Fibroblast of lung (primary cell): ENCODE measurements around the gene TMEM236. TPM values are rescaled to one million over a fixed set of nuclear protein-coding genes. Genes with fewer than 3 reads are reported as not detected.

Source experiments
- DNase-seq, 2 donors: peaks; one replicate each; pipeline versions ENCODE4 v3.0.0 to v3.0.0-alpha.2; 2010; ENCODE audit warnings: low read depth in 2 of 2
- H2AFZ ChIP-seq: 2 replicates; pipeline ENCODE4 v1.5.1; 2012; ENCODE audit warnings: low read length, control low read depth, inconsistent platforms
- H3K27ac ChIP-seq: 2 replicates; pipeline ENCODE4 v1.5.1; 2011; ENCODE audit warnings: low read length, control low read depth; ENCODE audit not compliant: insufficient read depth
- H3K27me3 ChIP-seq: 2 replicates; pipeline ENCODE4 v1.5.1; 2011; ENCODE audit warnings: mild to moderate bottlenecking, low read length; ENCODE audit not compliant: control insufficient read depth, insufficient read depth
- H3K36me3 ChIP-seq: 2 replicates; pipeline ENCODE4 v1.5.1; 2011; ENCODE audit warnings: low read length; ENCODE audit not compliant: control insufficient read depth, insufficient read depth
- H3K4me1 ChIP-seq: 2 replicates; pipeline ENCODE4 v1.5.1; 2011; ENCODE audit warnings: low read length; ENCODE audit not compliant: control insufficient read depth, insufficient read depth; ENCODE audit errors: extremely low read depth
- H3K4me2 ChIP-seq: 2 replicates; pipeline ENCODE4 v1.5.1; 2011; ENCODE audit warnings: low read length, control low read depth; ENCODE audit not compliant: insufficient read depth; ENCODE audit errors: extremely low read depth
- H3K4me3 ChIP-seq, 4 experiments: fragments of 200-600 bp in 1 of 4; sonication (generic) in 1 of 4; replicated peaks in 1 of 4; 2 replicates each; pipeline ENCODE4 v1.5.1; 2011 to 2016; ENCODE audit warnings: low read length in 4 of 4, low read depth in 3 of 4, mild to moderate bottlenecking in 3 of 4, control low read depth in 2 of 4, inconsistent platforms in 1 of 4, mixed read lengths in 1 of 4; ENCODE audit not compliant: insufficient read depth in 1 of 4; ENCODE audit errors: control extremely low read depth in 1 of 4
- H3K79me2 ChIP-seq: 2 replicates; pipeline ENCODE4 v1.5.1; 2012; ENCODE audit warnings: mild to moderate bottlenecking, low read length, inconsistent platforms; ENCODE audit not compliant: control insufficient read depth, insufficient read depth
- H3K9ac ChIP-seq: 2 replicates; pipeline ENCODE4 v1.5.1; 2011; ENCODE audit warnings: mild to moderate bottlenecking, low read length, control low read depth; ENCODE audit not compliant: insufficient read depth
- H3K9me3 ChIP-seq: 2 replicates; pipeline ENCODE4 v1.5.1; 2012; ENCODE audit warnings: low read depth, low read length; ENCODE audit not compliant: control insufficient read depth, insufficient read depth
- H4K20me1 ChIP-seq: 2 replicates; pipeline ENCODE4 v1.5.1; 2011; ENCODE audit warnings: low read length; ENCODE audit not compliant: control insufficient read depth, insufficient read depth; ENCODE audit errors: extremely low read depth
- CTCF ChIP-seq, 2 donors: IDR thresholded peaks in 1 of 2; conservative IDR thresholded peaks in 1 of 2; 1 replicate in 1 of 2; 2 replicates in 1 of 2; pipeline ENCODE4 v1.5.1; 2011 to 2012; ENCODE audit warnings: low read length in 2 of 2, control low read depth in 1 of 2, inconsistent platforms in 1 of 2, low read depth in 1 of 2, mild to moderate bottlenecking in 1 of 2
- EZH2 ChIP-seq: IDR thresholded peaks from 2 replicates; pipeline ENCODE4 v1.5.1; 2012; ENCODE audit warnings: low read length, control low read depth, mild to moderate bottlenecking; ENCODE audit errors: missing control alignments
- polyA plus RNA-seq, 2 donors: library from polyadenylated mRNA; depleted of rRNA in 1 of 2; stranded (reverse) in 1 of 2; unstranded in 1 of 2; fragments of >200 nt; gene quantifications; 2 replicates each; pipeline ENCODE4 v1.2.1, GENCODE V29; 2011 to 2012; ENCODE audit warnings: missing spikeins in 1 of 2
- total RNA-seq: library from RNA; depleted of rRNA; stranded (reverse); fragments of >200 nt; gene quantifications from 2 replicates; pipeline ENCODE4 v1.2.1, GENCODE V29; 2014

The TMEM236 gene
- total and polyA plus RNA-seq, 2 donors (not counting 1 experiment from before 2014, with no cell fraction given): 0.03 to 0.17 TPM

GRCh38 chr10:17756557-17757217 lies 4.7 kb downstream of the TMEM236 start:
- no peaks in the 10 kb centered on the region for H3K9me3 ChIP-seq
- DNase-seq: no peak
- H3K79me2 ChIP-seq: no peaks in the 10 kb centered on the region
- no peak overlapping the region for H3K4me3 ChIP-seq
- H3K27ac ChIP-seq: no peak overlapping the region
- H3K27me3 ChIP-seq: no peaks in the 10 kb centered on the region
- H4K20me1 ChIP-seq: no peaks in the 10 kb centered on the region
- H3K4me2 ChIP-seq: no peak overlapping the region
- no peaks in the 10 kb centered on the region for H3K36me3 ChIP-seq
- TF ChIP-seq EZH2 (no peak), CTCF (conservative IDR thresholded peaks at IDR 0.05 in 1 of 2, IDR thresholded peaks at IDR 0.05 in 1 of 2; ENCODE audit: low read depth in 1 of 2, low read length in 2 of 2) (no peak)
- H3K9ac ChIP-seq: no peak overlapping the region
- peak overlapping the region; percentile 39 for H2AFZ ChIP-seq
- no peaks in the 10 kb centered on the region for H3K4me1 ChIP-seq

DNA sequence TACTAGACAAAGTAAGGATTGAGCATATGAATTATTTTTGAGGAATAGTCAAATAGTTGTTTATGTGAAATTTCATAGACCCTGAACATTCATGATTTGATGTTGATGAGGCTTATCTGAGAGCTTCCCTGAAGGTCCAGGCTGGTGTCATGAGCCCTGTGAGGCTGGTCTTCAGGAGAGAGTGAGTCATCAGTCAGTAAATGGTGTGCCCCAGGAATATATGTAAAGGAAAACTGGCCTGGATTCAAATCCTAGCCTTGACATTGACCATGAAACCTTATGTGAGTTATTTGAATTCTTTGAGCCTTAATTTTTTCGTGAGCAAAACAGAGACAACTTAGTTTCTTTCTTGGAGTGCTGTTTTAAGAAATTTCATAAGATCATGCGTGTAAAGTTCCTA lies 6.2 kb downstream of the TMEM236 start:
- Histone ChIP-seq H3K4me2 (no peak overlapping the region), H3K9me3 (no peaks in the 10 kb centered on the region), H3K36me3 (no peaks in the 10 kb centered on the region), H3K9ac (no peak overlapping the region), H3K4me3 (no peak overlapping the region), H3K27me3 (no peaks in the 10 kb centered on the region), H4K20me1 (no peaks in the 10 kb centered on the region), H3K4me1 (no peaks in the 10 kb centered on the region), H2AFZ (no peak overlapping the region), H3K27ac (no peak overlapping the region), H3K79me2 (no peaks in the 10 kb centered on the region)
- peak in 1 of 2 donors; percentile 21 for DNase-seq
- TF ChIP-seq CTCF (conservative IDR thresholded peaks at IDR 0.05 in 1 of 2, IDR thresholded peaks at IDR 0.05 in 1 of 2; ENCODE audit: low read depth in 1 of 2, low read length in 2 of 2) (no peak), EZH2 (no peak)

DNA sequence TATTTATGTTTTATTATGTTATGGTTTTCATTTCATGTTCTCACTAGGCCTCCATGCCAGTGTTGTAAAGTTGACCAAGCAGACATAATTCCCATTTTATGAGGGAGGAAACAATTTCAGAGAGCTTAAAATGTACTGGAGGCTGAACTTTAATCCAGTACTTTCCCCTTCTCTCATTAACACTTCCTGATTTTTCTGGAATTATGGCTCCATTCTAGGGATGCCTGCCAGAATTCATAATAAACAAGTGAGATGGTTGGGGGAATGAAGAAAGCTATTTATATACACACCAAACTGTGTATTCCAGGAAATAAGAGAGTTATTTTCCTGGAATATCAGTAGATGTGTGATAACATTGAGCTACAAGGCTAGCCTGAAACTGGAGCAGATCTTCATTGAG lies 6.9 kb downstream of the TMEM236 start:
- no peak overlapping the region for H2AFZ ChIP-seq
- no peaks in the 10 kb centered on the region for H3K4me1 ChIP-seq
- H3K4me3 ChIP-seq: no peak overlapping the region
- DNase-seq: no peak
- no peak overlapping the region for H3K27ac ChIP-seq
- H3K4me2 ChIP-seq: no peak overlapping the region
- H3K27me3 ChIP-seq: no peaks in the 10 kb centered on the region
- H3K36me3 ChIP-seq: no peaks in the 10 kb centered on the region
- no peaks in the 10 kb centered on the region for H4K20me1 ChIP-seq
- TF ChIP-seq CTCF (conservative IDR thresholded peaks at IDR 0.05 in 1 of 2, IDR thresholded peaks at IDR 0.05 in 1 of 2; ENCODE audit: low read depth in 1 of 2, low read length in 2 of 2) (no peak), EZH2 (no peak)
- H3K9ac ChIP-seq: no peak overlapping the region
- no peaks in the 10 kb centered on the region for H3K79me2 ChIP-seq
- H3K9me3 ChIP-seq: no peaks in the 10 kb centered on the region
